H1 (cell line): ENCODE measurements around the gene RBM19. TPM values are rescaled to one million over a fixed set of nuclear protein-coding genes. Genes with fewer than 3 reads are reported as not detected.

Source experiments
- CTCF ChIA-PET: fragments of 300-600 bp; sonication (Branson Sonifier 250); formaldehyde crosslinking; loops from one replicate; lab custom pipeline; 2021; ENCODE audit not compliant: partially characterized antibody; lab: Charles Lee
- POLR2A ChIA-PET: fragments of 300-600 bp; sonication (Branson Sonifier 250); formaldehyde crosslinking; loops from one replicate; lab custom pipeline; 2021; ENCODE audit warnings: inconsistent platforms; ENCODE audit not compliant: partially characterized antibody; lab: Charles Lee
- DNase-seq, 2 experiments: peaks; one replicate each; pipeline versions ENCODE4 v3.0.0 to v3.0.0-alpha.2; 2010 to 2022; ENCODE audit warnings: low spot score in 2 of 2, low read depth in 1 of 2, mixed read lengths in 1 of 2
- FAIRE-seq: peaks from 2 replicates; lab custom pipeline; 2011; peaks lifted over from hg19 to GRCh38; lab: Jason Lieb, UNC
- H2AFZ ChIP-seq: 2 replicates; pipeline ENCODE4 v1.8.1; 2012; ENCODE audit warnings: low read length, inconsistent platforms
- H2AK5ac ChIP-seq: 2 replicates; pipeline ENCODE4 v1.6.1; 2013; ENCODE audit warnings: low read depth, low read length
- H2BK120ac ChIP-seq: replicated peaks from 2 replicates; pipeline ENCODE3; 2013; ENCODE audit warnings: low read depth, low read length, inconsistent platforms
- H2BK12ac ChIP-seq: 2 replicates; pipeline ENCODE4 v1.6.1; 2013; ENCODE audit warnings: low read depth, low read length
- H2BK15ac ChIP-seq: 2 replicates; pipeline ENCODE4 v1.6.1; 2013; ENCODE audit warnings: low read length
- H2BK20ac ChIP-seq: 2 replicates; pipeline ENCODE4 v1.6.1; 2013; ENCODE audit warnings: low read length
- H2BK5ac ChIP-seq: 2 replicates; pipeline ENCODE4 v1.6.1; 2013; ENCODE audit warnings: low read depth, low read length
- H3K14ac ChIP-seq: 2 replicates; pipeline ENCODE4 v1.6.1; 2013; ENCODE audit warnings: inconsistent platforms; ENCODE audit not compliant: insufficient read length
- H3K18ac ChIP-seq: 2 replicates; pipeline ENCODE4 v1.6.1; 2013; ENCODE audit warnings: low read length; ENCODE audit errors: extremely low read depth
- H3K23ac ChIP-seq: 2 replicates; pipeline ENCODE4 v1.6.1; 2013; ENCODE audit warnings: inconsistent platforms; ENCODE audit not compliant: insufficient read length
- H3K23me2 ChIP-seq: 2 replicates; pipeline ENCODE4 v1.6.1; 2013; ENCODE audit warnings: low read depth, low read length
- H3K27ac ChIP-seq: 2 replicates; pipeline ENCODE4 v1.6.1; 2011; ENCODE audit warnings: low read depth, low read length, inconsistent platforms
- H3K27me3 ChIP-seq, 4 experiments: replicated peaks in 1 of 4; 1 replicate in 1 of 4; 2 replicates in 3 of 4; pipeline versions ENCODE4 v1.6.1 to v1.8.1; 2011 to 2013; ENCODE audit warnings: low read length in 3 of 4, mild to moderate bottlenecking in 3 of 4, inconsistent platforms in 2 of 4, mixed read lengths in 2 of 4, moderate library complexity in 1 of 4; ENCODE audit not compliant: control insufficient read depth in 3 of 4, insufficient read depth in 3 of 4; ENCODE audit errors: extremely low read depth in 1 of 4
- H3K36me3 ChIP-seq, 4 experiments: 2 replicates each; pipeline versions ENCODE4 v1.6.1 to v1.8.1; 2011 to 2013; ENCODE audit warnings: mild to moderate bottlenecking in 4 of 4, low read length in 3 of 4, moderate library complexity in 2 of 4, control low read depth in 1 of 4, inconsistent platforms in 1 of 4; ENCODE audit not compliant: insufficient read depth in 4 of 4, control insufficient read depth in 2 of 4
- H3K4ac ChIP-seq: replicated peaks from 2 replicates; pipeline ENCODE3; 2013; ENCODE audit warnings: low read length, low read depth, mixed read lengths, inconsistent platforms; ENCODE audit not compliant: insufficient read length
- H3K4me1 ChIP-seq, 4 experiments: replicated peaks in 1 of 4; 1 replicate in 1 of 4; 2 replicates in 3 of 4; pipeline versions ENCODE4 v1.6.1 to v1.8.1; 2011 to 2013; ENCODE audit warnings: low read length in 3 of 4, inconsistent platforms in 2 of 4, mixed read lengths in 1 of 4; ENCODE audit not compliant: insufficient read depth in 4 of 4, control insufficient read depth in 3 of 4
- H3K4me2 ChIP-seq, 2 experiments: 2 replicates each; pipeline versions ENCODE4 v1.6.1 to v1.8.1; 2011 to 2013; ENCODE audit warnings: low read depth in 2 of 2, low read length in 2 of 2, control low read depth in 1 of 2, inconsistent platforms in 1 of 2, mild to moderate bottlenecking in 1 of 2; ENCODE audit not compliant: insufficient read depth in 1 of 2
- H3K4me3 ChIP-seq, 4 experiments: fragments of 200-600, 300-600 bp in 1 of 4; sonication (generic), shearing (Covaris generic), sonication (Bioruptor Twin) in 1 of 4; 2 replicates each; pipeline versions ENCODE4 v1.5.1 to v1.8.1; 2011 to 2016; ENCODE audit warnings: low read length in 4 of 4, low read depth in 3 of 4, control low read depth in 2 of 4, inconsistent platforms in 2 of 4, mild to moderate bottlenecking in 2 of 4, mixed read lengths in 1 of 4, moderate library complexity in 1 of 4; ENCODE audit not compliant: insufficient read depth in 2 of 4; ENCODE audit errors: extremely low read depth in 1 of 4
- H3K56ac ChIP-seq: replicated peaks from 2 replicates; pipeline ENCODE3; 2013; ENCODE audit warnings: low read depth, mild to moderate bottlenecking, mixed read lengths, low read length, inconsistent platforms; ENCODE audit not compliant: insufficient read length
- H3K79me1 ChIP-seq: 2 replicates; pipeline ENCODE4 v1.6.1; 2013; ENCODE audit warnings: low read depth, low read length, control low read depth
- H3K79me2 ChIP-seq, 2 experiments: 2 replicates each; pipeline versions ENCODE4 v1.6.1 to v1.8.1; 2012 to 2013; ENCODE audit warnings: low read length in 2 of 2, mild to moderate bottlenecking in 2 of 2, inconsistent platforms in 1 of 2; ENCODE audit not compliant: insufficient read depth in 2 of 2, control insufficient read depth in 1 of 2
- H3K9ac ChIP-seq, 4 experiments: replicated peaks in 1 of 4; 1 replicate in 1 of 4; 2 replicates in 3 of 4; pipeline versions ENCODE4 v1.6.1 to v1.8.1; 2011 to 2013; ENCODE audit warnings: low read depth in 3 of 4, low read length in 3 of 4, control low read depth in 2 of 4, mild to moderate bottlenecking in 2 of 4, moderate library complexity in 2 of 4, inconsistent platforms in 1 of 4; ENCODE audit errors: extremely low read depth in 1 of 4
- H3K9me3 ChIP-seq, 2 experiments: 2 replicates each; pipeline versions ENCODE4 v1.6.1 to v1.8.1; 2012 to 2013; ENCODE audit warnings: mild to moderate bottlenecking in 2 of 2, moderate library complexity in 2 of 2, control low read depth in 1 of 2, inconsistent platforms in 1 of 2, low read depth in 1 of 2, low read length in 1 of 2, mixed read lengths in 1 of 2; ENCODE audit not compliant: insufficient read depth in 2 of 2
- H4K20me1 ChIP-seq, 2 experiments: replicated peaks in 1 of 2; 2 replicates each; pipeline versions ENCODE3 to v1.8.1; 2011 to 2013; ENCODE audit warnings: inconsistent platforms in 2 of 2, low read length in 2 of 2, mild to moderate bottlenecking in 1 of 2; ENCODE audit not compliant: insufficient read depth in 2 of 2, control insufficient read depth in 1 of 2
- H4K5ac ChIP-seq: 2 replicates; pipeline ENCODE4 v1.6.1; 2013; ENCODE audit warnings: low read length, low read depth, mixed read lengths, inconsistent platforms; ENCODE audit not compliant: insufficient read length
- H4K8ac ChIP-seq: 2 replicates; pipeline ENCODE4 v1.8.0; 2013; ENCODE audit warnings: mild to moderate bottlenecking, moderate library complexity, low read length, inconsistent platforms; ENCODE audit not compliant: insufficient read depth; ENCODE audit errors: extremely low read depth
- H4K91ac ChIP-seq: replicated peaks from 2 replicates; pipeline ENCODE3; 2013; ENCODE audit warnings: low read length, mixed read lengths, inconsistent platforms; ENCODE audit not compliant: insufficient read length
- ASH2L ChIP-seq: fragments of 200-600, 300-600 bp; sonication (generic); IDR thresholded peaks from one replicate; pipeline ENCODE4 v1.7.1; 2017; ENCODE audit warnings: low read length
- BACH1 ChIP-seq: IDR thresholded peaks from 2 replicates; pipeline ENCODE4 v1.6.1; 2012; ENCODE audit warnings: low read length, improper control_type of control experiment
- BRCA1 ChIP-seq: IDR thresholded peaks from 2 replicates; pipeline ENCODE4 v1.6.1; 2012; ENCODE audit warnings: low read depth, low read length, improper control_type of control experiment
- CBX8 ChIP-seq: fragments of 300-800, 300-1000 bp; sonication (generic); IDR thresholded peaks from 2 replicates; pipeline ENCODE4 v1.7.1; 2016; ENCODE audit warnings: low read depth, low read length, borderline replicate concordance
- CEBPB ChIP-seq: IDR thresholded peaks from 2 replicates; pipeline ENCODE4 v1.6.1; 2012; ENCODE audit warnings: low read depth, low read length
- EZH2 ChIP-seq: fragments of 200-600 bp; sonication (generic); IDR thresholded peaks from 2 replicates; pipeline ENCODE4 v1.7.1; 2012; ENCODE audit warnings: low read depth, mild to moderate bottlenecking, moderate library complexity, low read length, inconsistent platforms; ENCODE audit not compliant: severe bottlenecking
- GABPA ChIP-seq: IDR thresholded peaks from 2 replicates; pipeline ENCODE4 v1.6.1; 2011; ENCODE audit warnings: mild to moderate bottlenecking, low read length, moderate library complexity, borderline replicate concordance; ENCODE audit not compliant: insufficient read depth
- JUND ChIP-seq: IDR thresholded peaks from 2 replicates; pipeline ENCODE4 v1.6.1; 2011; ENCODE audit warnings: mild to moderate bottlenecking, improper control_type of control experiment, low read length
- MAFK ChIP-seq: IDR thresholded peaks from 2 replicates; pipeline ENCODE4 v1.6.1; 2012; ENCODE audit warnings: low read depth, mild to moderate bottlenecking, improper control_type of control experiment, low read length
- NRF1 ChIP-seq: IDR thresholded peaks from 2 replicates; pipeline ENCODE4 v1.6.1; 2011; ENCODE audit warnings: mild to moderate bottlenecking, low read depth, low read length, improper control_type of control experiment
- POLR2A ChIP-seq, 2 experiments: IDR thresholded peaks; 1 replicate in 1 of 2; 2 replicates in 1 of 2; pipeline ENCODE4 v1.6.1; 2011; ENCODE audit warnings: low read depth in 2 of 2, low read length in 2 of 2, mild to moderate bottlenecking in 2 of 2; ENCODE audit errors: control extremely low read depth in 1 of 2
- RAD21 ChIP-seq, 2 experiments: IDR thresholded peaks in 1 of 2; conservative IDR thresholded peaks in 1 of 2; 2 replicates each; pipeline ENCODE4 v1.6.1; 2011; ENCODE audit warnings: low read depth in 2 of 2, low read length in 2 of 2, improper control_type of control experiment in 1 of 2, inconsistent platforms in 1 of 2, mild to moderate bottlenecking in 1 of 2, moderate library complexity in 1 of 2
- RXRA ChIP-seq: IDR thresholded peaks from 2 replicates; pipeline ENCODE4 v1.6.1; 2011; ENCODE audit warnings: low read depth, mild to moderate bottlenecking, low read length, moderate library complexity; ENCODE audit not compliant: insufficient read depth
- SIRT6 ChIP-seq: IDR thresholded peaks from one replicate; pipeline ENCODE4 v1.7.1; 2012; ENCODE audit warnings: low read length, inconsistent platforms
- SP2 ChIP-seq: IDR thresholded peaks from 2 replicates; pipeline ENCODE4 v1.6.1; 2012; ENCODE audit warnings: mild to moderate bottlenecking, low read length, inconsistent platforms
- TBP ChIP-seq: IDR thresholded peaks from 2 replicates; pipeline ENCODE4 v1.6.1; 2011; ENCODE audit warnings: low read depth, low read length, improper control_type of control experiment
- YY1 ChIP-seq: IDR thresholded peaks from 2 replicates; pipeline ENCODE4 v1.6.1; 2011; ENCODE audit warnings: low read depth, mild to moderate bottlenecking, low read length
- WGBS, 2 experiments: shearing (Covaris generic) in 1 of 2; methylation state at CpG; one replicate each; pipeline versions ENCODE4 v1.1.6 to v1.1.7; 2013 to 2015; ENCODE audit warnings: low lambda C conversion rate in 2 of 2, mixed read lengths in 2 of 2, inconsistent platforms in 1 of 2, low coverage in 1 of 2, missing lambda C conversion rate in 1 of 2; ENCODE audit not compliant: insufficient replicate concordance in 2 of 2, insufficient coverage in 1 of 2, insufficient read length in 1 of 2; ENCODE audit errors: extremely low coverage in 1 of 2, missing lambda C conversion rate in 1 of 2; 5-methylcytosine and 5-hydroxymethylcytosine counted together
- polyA plus RNA-seq, 7 experiments: library from polyadenylated mRNA; depleted of rRNA in 3 of 7; stranded (reverse) in 5 of 7; unstranded in 2 of 7; fragments of >200 nt in 5 of 7; fragments of 200-250 nt in 2 of 7; gene quantifications; 1 replicate in 5 of 7; 2 replicates in 1 of 7; 4 replicates in 1 of 7; pipeline versions ENCODE4 v1.2.1 to v1.2.3, GENCODE V29; 2011 to 2013; ENCODE audit warnings: missing spikeins in 2 of 7, mixed read lengths in 2 of 7
- total RNA-seq: library from RNA; stranded (reverse); fragmentation: NEBNext Ultra II Directional; extraction: Animal tissue kit (Norgen Biotek cat#: 25700); gene quantifications from 2 replicates; pipeline ENCODE4 v1.2.1, GENCODE V29; 2021

RBM19 gene
- total and polyA plus RNA-seq, 2 of the 8 experiments (the other 6 are each of a cell fraction or from before 2014, with no cell fraction given), result 23.4 to 61.9 TPM

- Histone ChIP-seq H4K8ac (no peak overlapping the region), H3K27me3 (no peaks in the 10 kb centered on the region)
- WGBS, 2 experiments, result 79% methylated on average over 2 of the region's 2 CpGs; no CpG with 5 or more reads in 1 of the 2 experiments
- TF ChIP-seq BACH1 (no peak), YY1 (no peak), NRF1 (no peak), JUND (no peak), TBP (no peak), MAFK (no peak), GABPA (no peak), RXRA (no peak), POLR2A (IDR thresholded peaks at IDR 0.05; ENCODE audit: control extremely low read depth in 1 of 2, low read depth in 2 of 2, low read length in 2 of 2) (no peak), CEBPB (no peak), CBX8 (no peak), ASH2L (no peak), BRCA1 (no peak), SP2 (no peak), RAD21 (IDR thresholded peaks at IDR 0.05 in 1 of 2, conservative IDR thresholded peaks at IDR 0.05 in 1 of 2; ENCODE audit: low read depth in 2 of 2, low read length in 2 of 2) (no peak), SIRT6 (no peak), EZH2 (no peak)
Measured at GRCh38 chr12:113888435-113888834, 77.7 kb downstream of the RBM19 start.

More at GRCh38 chr12:113888435-113888834, 77.7 kb downstream of the RBM19 start:
- no peaks in the 10 kb centered on the region for H3K23me2 ChIP-seq
- H3K79me2 ChIP-seq, result no peaks in the 10 kb centered on the region
- ChIA-PET POLR2A (no interaction called here), CTCF (interaction anchor here (0.7 to 4.7 kb wide), 8 partner anchors 11 to 67 kb away, joined by 3 to 19 read pairs (median 3); no protein-coding TSS in a partner anchor)
- no peak overlapping the region for H2AK5ac ChIP-seq
- no peak overlapping the region for H4K5ac ChIP-seq
- H3K4me2 ChIP-seq, result no peak overlapping the region
- no peaks in the 10 kb centered on the region for H3K36me3 ChIP-seq
- H2BK12ac ChIP-seq, result no peak overlapping the region
- H3K56ac ChIP-seq, result no peak overlapping the region
- no peak overlapping the region for H3K23ac ChIP-seq
- H4K91ac ChIP-seq, result no peak overlapping the region
- no peaks in the 10 kb centered on the region for H3K79me1 ChIP-seq
- no peak overlapping the region for H2AFZ ChIP-seq
- H3K27ac ChIP-seq, result no peak overlapping the region
- DNase-seq (no peak), FAIRE-seq (no peak)
- H2BK15ac ChIP-seq, result no peak overlapping the region
- no peak overlapping the region for H3K4me3 ChIP-seq
- H3K9me3 ChIP-seq, result no peaks in the 10 kb centered on the region
- H2BK5ac ChIP-seq, result no peak overlapping the region
- no peak overlapping the region for H3K4ac ChIP-seq
- H2BK120ac ChIP-seq, result no peak overlapping the region
- H4K20me1 ChIP-seq, result no peaks in the 10 kb centered on the region
- H3K4me1 ChIP-seq, result peaks cover 0 to 5% (median 2%) of the 10 kb centered on the region in 4 experiments; a peak in 4 of 7 replicates
- no peak overlapping the region for H2BK20ac ChIP-seq
- H3K9ac ChIP-seq, result no peak overlapping the region
- no peak overlapping the region for H3K14ac ChIP-seq
- H3K18ac ChIP-seq, result no peak overlapping the region
